ENCODE measurements around the gene RFNG. TPM values are rescaled to one million over a fixed set of nuclear protein-coding genes. Genes with fewer than 3 reads are reported as not detected.

RFNG gene
- total RNA-seq, 4 donors from 2014 or later, result 36.0 to 49.0 (median 38.3) TPM

DNA sequence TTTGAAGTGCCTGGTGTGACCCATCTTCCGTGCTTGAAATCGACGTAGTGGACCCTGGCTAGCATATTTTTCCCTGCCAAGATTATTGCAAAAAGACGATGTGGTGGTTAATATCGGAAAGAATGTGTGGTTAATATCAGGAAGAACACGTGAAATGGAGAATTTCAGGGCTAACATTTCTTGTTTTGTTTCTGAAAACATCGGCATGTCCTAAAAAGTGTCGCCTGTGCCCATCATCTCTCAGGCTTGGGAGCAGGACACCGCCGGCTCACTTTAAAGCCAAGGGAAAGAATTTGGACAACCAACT lies 13.8 kb downstream of the RFNG start:
- no peaks in the 10 kb centered on the region for H3K36me3 ChIP-seq
- H3K27me3 ChIP-seq, result no peaks in the 10 kb centered on the region
- TF ChIP-seq, protein P1, sequence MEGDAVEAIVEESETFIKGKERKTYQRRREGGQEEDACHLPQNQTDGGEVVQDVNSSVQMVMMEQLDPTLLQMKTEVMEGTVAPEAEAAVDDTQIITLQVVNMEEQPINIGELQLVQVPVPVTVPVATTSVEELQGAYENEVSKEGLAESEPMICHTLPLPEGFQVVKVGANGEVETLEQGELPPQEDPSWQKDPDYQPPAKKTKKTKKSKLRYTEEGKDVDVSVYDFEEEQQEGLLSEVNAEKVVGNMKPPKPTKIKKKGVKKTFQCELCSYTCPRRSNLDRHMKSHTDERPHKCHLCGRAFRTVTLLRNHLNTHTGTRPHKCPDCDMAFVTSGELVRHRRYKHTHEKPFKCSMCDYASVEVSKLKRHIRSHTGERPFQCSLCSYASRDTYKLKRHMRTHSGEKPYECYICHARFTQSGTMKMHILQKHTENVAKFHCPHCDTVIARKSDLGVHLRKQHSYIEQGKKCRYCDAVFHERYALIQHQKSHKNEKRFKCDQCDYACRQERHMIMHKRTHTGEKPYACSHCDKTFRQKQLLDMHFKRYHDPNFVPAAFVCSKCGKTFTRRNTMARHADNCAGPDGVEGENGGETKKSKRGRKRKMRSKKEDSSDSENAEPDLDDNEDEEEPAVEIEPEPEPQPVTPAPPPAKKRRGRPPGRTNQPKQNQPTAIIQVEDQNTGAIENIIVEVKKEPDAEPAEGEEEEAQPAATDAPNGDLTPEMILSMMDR (IDR thresholded peaks at IDR 0.05), result no peak
- no peak for TF ChIP-seq POLR2A (IDR thresholded peaks at IDR 0.05)
- H3K4me3 ChIP-seq (replicated peaks in 1 of 3), result peak overlapping the region in 1 of 3 donors; percentile 69
- intact Hi-C loops (cut with DNase I), result no loop called here
- H3K27ac ChIP-seq, result peak overlapping the region in 1 of 3 donors; percentile 93
- WGBS, 2 donors, result 11 to 13% methylated on average over 10 of the region's 10 CpGs
- H3K9me3 ChIP-seq, result no peaks in the 10 kb centered on the region
- no peak for DNase-seq
- peaks cover 7 to 15% of the 10 kb centered on the region in 2 donors for H3K4me1 ChIP-seq

GRCh38 chr17:82037092-82037888 lies 14.3 kb downstream of the RFNG start, which contains the start of gene DCXR:
DCXR (minus strand) TSS chr17:82037697; CDS start chr17:82037682, 15 bp downstream.
- TF ChIP-seq, protein P1 (IDR thresholded peaks at IDR 0.05), result peak; percentile 17 to 75 (median 50)
- peak; percentile 40 to 99 for TF ChIP-seq POLR2A (IDR thresholded peaks at IDR 0.05)
- H3K9me3 ChIP-seq, result no peaks in the 10 kb centered on the region
- H3K27me3 ChIP-seq, result no peaks in the 10 kb centered on the region
- intact Hi-C loops (cut with DNase I), result no loop called here
- peak within 1 kb of the TSS; percentile 66 to 73 (median 69) for H3K4me3 ChIP-seq (replicated peaks in 1 of 3)
- peaks cover 9 to 16% of the 10 kb centered on the region in 2 donors for H3K4me1 ChIP-seq
- peak; percentile 99 for DNase-seq
- no peaks in the 10 kb centered on the region for H3K36me3 ChIP-seq
- peak within 1 kb of the TSS; percentile 85 to 97 (median 93) for H3K27ac ChIP-seq
- 0 to 1% methylated on average over 25 to 28 of the region's 92 CpGs for WGBS, 2 donors

DNA sequence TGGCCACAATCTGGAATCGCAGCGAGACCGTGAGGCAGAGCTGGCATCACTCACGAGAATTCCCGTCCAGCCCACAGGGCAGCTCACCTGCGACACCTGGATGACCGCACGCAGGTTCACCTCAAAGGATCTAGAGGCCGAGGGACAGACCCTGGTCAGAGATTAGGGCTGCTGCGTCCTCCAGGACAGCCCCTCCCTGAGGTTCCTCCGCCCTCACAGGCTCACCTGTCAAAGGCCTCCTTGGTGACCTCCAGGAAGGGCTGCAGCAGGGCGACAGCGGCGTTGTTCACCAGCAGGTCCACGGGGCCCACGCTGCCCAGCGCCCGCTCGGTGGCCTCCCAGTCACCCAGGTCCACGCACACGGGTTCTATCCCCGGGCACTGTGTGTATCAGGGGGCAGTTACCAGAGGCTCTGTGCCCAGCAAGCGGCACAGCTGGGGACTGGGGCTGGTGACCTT lies 14.9 kb downstream of the RFNG start:
- TF ChIP-seq POLR2A (IDR thresholded peaks at IDR 0.05), result no peak
- TF ChIP-seq, protein P1 (IDR thresholded peaks at IDR 0.05), result no peak
- Histone ChIP-seq H3K4me1 (peaks cover 13 to 20% of the 10 kb centered on the region in 2 donors), H3K4me3 (replicated peaks in 1 of 3) (peak overlapping the region in 2 of 3 donors; percentile 66 to 69), H3K9me3 (no peaks in the 10 kb centered on the region), H3K27ac (peak overlapping the region; percentile 85 to 97 (median 93)), H3K27me3 (no peaks in the 10 kb centered on the region), H3K36me3 (no peaks in the 10 kb centered on the region)
- intact Hi-C loops (cut with DNase I), result no loop called here
- DNase-seq, result no peak
- WGBS, 2 donors, result 20 to 43% methylated on average over 5 to 23 of the region's 23 CpGs

DNA sequence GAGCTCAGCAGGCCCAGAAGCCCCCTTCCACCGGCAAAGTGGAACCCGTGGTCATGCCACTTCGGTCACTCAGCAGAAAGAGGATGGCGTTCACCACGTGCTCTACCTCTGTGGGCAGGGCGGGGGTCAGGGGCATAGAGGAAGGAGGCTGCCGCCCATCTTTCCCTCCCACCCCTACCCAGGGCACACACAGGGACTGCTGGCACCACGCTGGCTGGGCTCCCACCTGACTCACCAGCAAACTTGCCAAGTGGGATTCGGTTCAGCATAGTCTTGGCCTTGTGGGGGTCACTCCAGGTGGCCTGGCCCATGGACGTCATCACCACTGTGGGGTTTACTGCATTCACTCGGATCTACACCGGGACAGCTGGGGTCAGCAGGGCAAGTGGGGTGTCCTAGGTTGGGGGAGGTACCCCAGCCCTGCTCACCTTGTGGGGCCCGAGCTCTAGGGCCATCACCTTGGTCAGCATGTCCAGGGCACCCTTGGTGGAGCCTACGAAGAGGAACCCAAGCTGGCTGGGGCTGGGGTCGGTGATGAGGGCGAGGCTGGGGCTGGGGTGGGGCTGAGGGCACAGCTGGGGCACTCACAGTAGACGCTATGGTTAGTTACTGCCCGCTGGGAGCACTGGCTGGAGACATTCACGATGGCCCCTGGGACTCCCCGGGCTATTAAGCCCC lies 15.5 kb downstream of the RFNG start:
- 89 to 94% methylated on average over 9 to 14 of the region's 20 CpGs for WGBS, 2 donors
- H3K27me3 ChIP-seq, result no peaks in the 10 kb centered on the region

More for the DNA sequence above, 15.5 kb downstream of the RFNG start:
- no peak for DNase-seq
- Histone ChIP-seq H3K4me3 (replicated peaks in 1 of 3) (peak overlapping the region in 1 of 3 donors; percentile 69), H3K36me3 (no peaks in the 10 kb centered on the region), H3K9me3 (no peaks in the 10 kb centered on the region), H3K4me1 (peaks cover 14 to 22% of the 10 kb centered on the region in 2 donors), H3K27ac (no peak overlapping the region)
- TF ChIP-seq, protein P1 (IDR thresholded peaks at IDR 0.05), result no peak
- TF ChIP-seq POLR2A (IDR thresholded peaks at IDR 0.05), result no peak
- intact Hi-C loops (cut with DNase I), result no loop called here

Measured in thyroid gland (tissue), 4 donors.